Calu3 (cell line): ENCODE measurements around the gene MDM4. TPM values are rescaled to one million over a fixed set of nuclear protein-coding genes. Genes with fewer than 3 reads are reported as not detected.

ENCODE experiments used
- BruUV-seq: library from RNA; stranded (reverse); fragments of 400-500 nt; replicated peaks from 2 replicates; lab custom pipeline; 2021; lab: Mats Ljungman, UMichigan
- CTCF ChIA-PET: fragments of 300-600 bp; sonication (Branson Sonifier 250); formaldehyde crosslinking; loops from one replicate; lab custom pipeline; 2022; ENCODE audit warnings: antibody characterized with exemption; lab: Charles Lee
- DNase-seq: peaks from one replicate; pipeline ENCODE4 v3.0.0; 2022
- H3K27ac Mint-ChIP-seq: one replicate; pipeline ENCODE4 v1.8.0; 2022; ENCODE audit warnings: mixed read lengths; ENCODE audit not compliant: unreplicated experiment
- H3K27me3 Mint-ChIP-seq: one replicate; pipeline ENCODE4 v1.8.0; 2022; ENCODE audit warnings: mixed read lengths; ENCODE audit not compliant: unreplicated experiment
- H3K36me3 Mint-ChIP-seq: one replicate; pipeline ENCODE4 v1.8.0; 2022; ENCODE audit warnings: mild to moderate bottlenecking, moderate library complexity, mixed read lengths; ENCODE audit not compliant: insufficient read depth, unreplicated experiment
- H3K4me1 Mint-ChIP-seq: one replicate; pipeline ENCODE4 v1.8.0; 2022; ENCODE audit warnings: mild to moderate bottlenecking, low read depth, mixed read lengths; ENCODE audit not compliant: unreplicated experiment
- H3K4me3 Mint-ChIP-seq: one replicate; pipeline ENCODE4 v1.8.0; 2022; ENCODE audit warnings: mild to moderate bottlenecking, low read depth, moderate library complexity, mixed read lengths; ENCODE audit not compliant: unreplicated experiment
- H3K9me3 Mint-ChIP-seq: one replicate; pipeline ENCODE4 v1.8.0; 2022; ENCODE audit warnings: low read depth, mixed read lengths; ENCODE audit not compliant: unreplicated experiment
- intact Hi-C: fragments of 100-400 bp; cut with micrococcal nuclease; formaldehyde crosslinking; loops from one replicate; pipeline ENCODE4 v1.10.0; 2022; ENCODE audit not compliant: unreplicated experiment
- total RNA-seq: library from RNA; stranded (reverse); gene quantifications from 2 replicates; pipeline ENCODE4 v1.2.3, GENCODE V29; 2022
- TF ChIP-seq, protein P1 (sequence below): fragments of 200-600 bp; IDR thresholded peaks from one replicate; pipeline ENCODE4 v1.8.0; 2022; ENCODE audit warnings: antibody characterized with exemption; ENCODE audit not compliant: unreplicated experiment

MDM4 gene
- total RNA-seq, 1 experiment from 2014 or later = 106 TPM

DNA sequence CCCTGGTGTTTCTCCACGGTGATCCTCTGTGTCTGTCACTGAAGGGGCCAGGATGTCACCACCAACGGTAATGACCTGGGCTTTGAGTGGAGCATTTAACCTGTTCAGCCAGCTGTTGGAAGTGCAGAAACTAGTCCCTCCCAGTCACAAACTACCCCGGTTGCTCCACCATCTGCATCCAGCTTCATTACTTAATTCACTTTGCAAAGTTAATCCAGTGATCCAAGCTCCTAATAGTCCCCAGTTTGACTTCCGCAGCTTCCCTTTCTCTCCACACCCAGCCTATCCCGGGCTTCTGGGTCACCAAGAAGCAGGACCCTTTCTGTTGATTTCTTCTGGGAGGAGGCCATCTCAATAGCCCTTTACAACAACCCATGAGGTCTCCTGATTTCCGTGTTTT is 63.5 kb downstream of the MDM4 start:
- H3K36me3 Mint-ChIP-seq = peaks cover 5% of the 10 kb centered on the region
- BruUV-seq = no TSS peak

DNA sequence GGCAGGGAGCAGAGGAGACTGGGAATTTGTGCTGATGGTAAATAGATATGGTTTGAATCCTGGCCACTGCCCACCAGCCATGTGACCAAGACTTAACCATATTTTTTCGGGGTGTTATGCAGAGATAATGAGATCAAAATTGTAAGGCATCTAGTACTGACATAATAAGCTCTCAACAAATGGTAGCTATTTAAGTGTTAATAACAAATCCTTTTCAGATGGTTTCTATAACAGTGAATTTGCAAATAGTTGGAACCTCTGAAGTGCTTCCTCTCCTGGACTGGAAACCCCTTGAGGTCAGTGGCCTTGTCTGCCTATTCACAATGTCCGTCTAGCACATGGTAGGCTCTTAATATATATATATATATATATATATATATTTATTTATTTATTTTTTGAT is 64.7 kb downstream of the MDM4 start:
- H3K4me3 Mint-ChIP-seq = no peak overlapping the region
- no peaks in the 10 kb centered on the region for H3K9me3 Mint-ChIP-seq
- intact Hi-C loops = no loop called here
- TF ChIP-seq, protein P1, sequence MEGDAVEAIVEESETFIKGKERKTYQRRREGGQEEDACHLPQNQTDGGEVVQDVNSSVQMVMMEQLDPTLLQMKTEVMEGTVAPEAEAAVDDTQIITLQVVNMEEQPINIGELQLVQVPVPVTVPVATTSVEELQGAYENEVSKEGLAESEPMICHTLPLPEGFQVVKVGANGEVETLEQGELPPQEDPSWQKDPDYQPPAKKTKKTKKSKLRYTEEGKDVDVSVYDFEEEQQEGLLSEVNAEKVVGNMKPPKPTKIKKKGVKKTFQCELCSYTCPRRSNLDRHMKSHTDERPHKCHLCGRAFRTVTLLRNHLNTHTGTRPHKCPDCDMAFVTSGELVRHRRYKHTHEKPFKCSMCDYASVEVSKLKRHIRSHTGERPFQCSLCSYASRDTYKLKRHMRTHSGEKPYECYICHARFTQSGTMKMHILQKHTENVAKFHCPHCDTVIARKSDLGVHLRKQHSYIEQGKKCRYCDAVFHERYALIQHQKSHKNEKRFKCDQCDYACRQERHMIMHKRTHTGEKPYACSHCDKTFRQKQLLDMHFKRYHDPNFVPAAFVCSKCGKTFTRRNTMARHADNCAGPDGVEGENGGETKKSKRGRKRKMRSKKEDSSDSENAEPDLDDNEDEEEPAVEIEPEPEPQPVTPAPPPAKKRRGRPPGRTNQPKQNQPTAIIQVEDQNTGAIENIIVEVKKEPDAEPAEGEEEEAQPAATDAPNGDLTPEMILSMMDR = no peak
- BruUV-seq = no TSS peak
- peaks cover 10% of the 10 kb centered on the region for H3K4me1 Mint-ChIP-seq
- H3K27me3 Mint-ChIP-seq = no peaks in the 10 kb centered on the region
- DNase-seq = no peak
- H3K27ac Mint-ChIP-seq = no peak overlapping the region
- CTCF ChIA-PET = no interaction called here
- H3K36me3 Mint-ChIP-seq = peaks cover 5% of the 10 kb centered on the region

More for the DNA sequence above, 63.5 kb downstream of the MDM4 start:
- Mint-ChIP-seq H3K27ac (no peak overlapping the region), H3K4me3 (no peak overlapping the region), H3K4me1 (peaks cover 10% of the 10 kb centered on the region), H3K27me3 (no peaks in the 10 kb centered on the region), H3K9me3 (no peaks in the 10 kb centered on the region)
- intact Hi-C loops = no loop called here
- CTCF ChIA-PET = interaction anchor here (1.1 to 1.6 kb wide), 2 partner anchors 12 to 184 kb away, joined by 3 to 4 read pairs; no protein-coding TSS in a partner anchor
- TF ChIP-seq, protein P1 = no peak
- no peak for DNase-seq

DNA sequence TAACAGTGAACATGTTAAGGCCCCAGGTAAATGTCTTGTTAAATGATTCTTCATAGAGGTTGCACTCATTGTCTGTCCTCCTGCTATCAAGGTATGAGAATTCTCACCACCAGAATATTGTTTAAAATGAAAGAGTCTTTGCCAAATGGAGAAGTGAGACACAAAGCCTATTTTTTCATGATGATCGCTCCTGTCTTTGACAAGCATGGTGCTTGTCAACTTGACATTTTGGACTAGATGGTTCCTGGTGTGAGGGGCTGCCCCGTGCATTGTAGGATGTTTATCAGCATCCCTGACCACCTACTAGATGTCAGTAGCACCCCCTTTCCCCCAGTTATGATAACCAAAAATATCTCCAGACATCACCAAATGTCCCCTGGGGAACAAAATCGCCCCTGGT is 65.6 kb downstream of the MDM4 start:
- Mint-ChIP-seq H3K27ac (no peak overlapping the region), H3K4me1 (peaks cover 10% of the 10 kb centered on the region), H3K27me3 (no peaks in the 10 kb centered on the region), H3K4me3 (no peak overlapping the region), H3K9me3 (no peaks in the 10 kb centered on the region), H3K36me3 (peaks cover 5% of the 10 kb centered on the region)
- intact Hi-C loops = no loop called here
- CTCF ChIA-PET = no interaction called here
- no peak for DNase-seq
- TF ChIP-seq, protein P1 = no peak
- no TSS peak for BruUV-seq

DNA sequence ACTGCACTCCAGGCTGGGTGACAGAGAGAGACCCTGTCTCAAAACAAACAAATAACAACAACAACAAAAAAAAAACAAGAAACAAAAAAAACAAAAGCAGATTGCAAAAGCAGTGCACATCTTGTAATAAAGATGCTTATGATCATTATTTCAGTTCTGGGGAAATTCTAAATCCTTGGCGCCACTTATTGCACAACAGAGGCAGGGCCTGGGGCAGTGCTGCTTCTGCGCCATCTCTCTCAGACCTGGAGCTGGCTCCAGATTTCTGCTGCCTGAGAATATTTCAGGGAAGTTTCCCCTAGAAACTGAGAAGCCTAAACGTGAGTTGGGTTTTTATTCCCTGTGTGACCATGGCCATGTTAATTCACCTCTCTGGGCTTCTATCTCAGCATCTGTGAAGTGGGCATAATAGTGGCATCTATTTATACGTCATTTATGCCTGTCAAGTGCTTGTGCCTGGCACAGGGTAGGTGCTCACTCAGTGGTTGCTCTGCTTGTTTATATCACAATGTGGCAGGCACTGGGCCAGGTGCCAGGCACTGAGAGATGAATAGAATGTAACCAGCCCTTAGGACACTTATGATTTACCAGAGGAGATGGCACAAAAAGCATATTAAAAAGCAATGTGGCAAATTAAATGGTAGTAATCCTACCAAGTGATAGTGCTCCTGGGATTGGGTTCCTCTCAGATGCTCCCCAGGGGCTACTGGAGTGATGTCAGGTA is 67.9 kb downstream of the MDM4 start:
- Mint-ChIP-seq H3K4me3 (no peak overlapping the region), H3K27ac (no peak overlapping the region), H3K36me3 (no peaks in the 10 kb centered on the region), H3K27me3 (no peaks in the 10 kb centered on the region), H3K4me1 (peaks cover 1% of the 10 kb centered on the region), H3K9me3 (no peaks in the 10 kb centered on the region)
- TF ChIP-seq, protein P1 = no peak
- DNase-seq = no peak
- intact Hi-C loops = no loop called here
- CTCF ChIA-PET = no interaction called here
- no TSS peak for BruUV-seq
